CD4-positive, alpha-beta T cell treated with Interleukin-17A for 1 hour (primary cell): Measurements from ENCODE around the gene WNT9A.

Experiments used
- DNase-seq: peaks from one replicate; pipeline ENCODE4 v3.0.0-alpha.2; 2020

The WNT9A gene

GRCh38 chr1:227954163-227954850 is 6.6 kb upstream of the WNT9A start:
- DNase-seq: no peak

DNA sequence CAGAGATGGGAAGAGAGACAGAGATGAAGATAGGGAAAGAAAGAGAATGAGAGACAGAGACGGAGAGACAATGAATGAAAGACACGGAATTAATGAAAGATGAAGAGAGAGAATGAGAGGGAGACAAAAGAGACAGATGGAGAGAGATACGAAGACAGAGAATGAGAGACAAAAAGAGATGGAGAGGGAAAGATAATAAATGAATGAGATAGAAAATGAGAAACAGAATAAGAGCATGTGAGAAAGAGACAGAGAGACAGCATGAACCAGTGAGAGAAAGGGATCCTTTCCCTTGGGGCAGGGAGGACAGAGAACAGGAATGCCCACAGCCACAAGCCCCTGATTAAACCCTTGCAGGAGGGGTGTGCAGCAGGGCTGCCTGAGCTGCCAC is 5.3 kb upstream of the WNT9A start:
- DNase-seq: no peak

- DNase-seq: no peak
Measured at GRCh38 chr1:227952374-227953021, 4.8 kb upstream of the WNT9A start.

DNA sequence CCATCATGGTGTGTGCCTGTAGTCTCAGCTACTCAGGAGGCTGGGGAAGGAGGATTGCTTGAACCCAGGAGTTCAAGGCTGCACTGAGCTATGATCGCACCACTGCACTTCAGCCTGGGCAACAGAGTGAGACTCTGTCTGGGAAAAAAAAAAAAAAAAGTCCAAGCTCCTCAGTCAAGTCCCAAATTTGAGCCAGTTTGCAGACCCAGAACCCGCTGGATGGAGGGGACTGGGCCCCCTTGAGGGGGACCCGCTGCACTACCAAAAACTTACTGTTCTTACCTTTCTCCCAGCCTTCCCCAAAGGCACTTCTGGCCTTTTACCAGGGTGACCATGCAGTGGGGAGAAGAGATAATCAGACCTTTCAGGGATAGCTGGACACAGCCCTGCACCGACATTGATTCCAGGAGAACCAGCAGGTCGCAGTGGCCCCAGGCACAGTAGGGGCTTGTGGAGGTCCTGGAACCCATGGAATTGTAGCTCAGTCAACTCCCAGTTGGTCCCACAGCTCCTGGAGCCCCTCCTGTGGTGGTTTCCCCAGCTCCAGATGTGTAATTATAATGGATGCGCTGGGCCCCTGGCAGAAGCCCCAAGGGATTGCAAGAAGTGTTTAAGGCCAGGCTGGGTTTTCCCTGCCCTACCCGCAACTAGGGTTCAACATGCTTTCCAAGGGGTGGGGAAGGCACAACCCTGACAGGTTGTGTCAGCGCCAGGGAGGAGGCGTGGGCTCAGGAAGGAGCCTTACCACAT is 4.1 kb upstream of the WNT9A start:
- no peak for DNase-seq

DNA sequence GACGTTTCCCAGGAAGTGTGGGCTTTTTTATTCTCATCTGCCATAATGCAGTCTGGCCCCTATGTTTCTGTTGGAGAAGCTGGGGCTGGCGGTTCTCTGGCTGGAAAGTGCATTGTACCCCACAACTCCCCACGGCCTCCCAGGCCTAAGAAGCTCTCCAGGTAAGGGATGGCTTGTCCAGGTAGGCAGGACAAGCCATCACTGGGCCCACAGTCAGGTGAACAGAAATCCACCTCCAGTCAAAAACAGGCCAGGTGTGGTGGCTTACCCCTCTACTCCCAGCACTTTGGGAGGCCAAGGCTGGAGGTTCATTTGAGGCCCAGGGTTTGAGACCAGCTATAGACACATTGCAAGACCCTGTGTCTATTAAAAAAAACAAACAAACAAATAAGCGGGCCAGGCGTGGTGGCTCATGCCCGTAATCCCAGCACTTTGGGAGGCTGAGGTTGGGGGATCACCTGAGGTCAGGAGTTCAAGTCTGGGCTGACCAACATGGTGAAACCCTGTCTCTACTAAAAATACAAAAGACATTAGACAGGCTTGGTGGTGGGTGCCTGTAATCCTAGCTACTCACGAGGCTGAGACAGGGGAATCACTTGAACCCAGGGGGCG is 3.1 kb upstream of the WNT9A start:
- no peak for DNase-seq

DNA sequence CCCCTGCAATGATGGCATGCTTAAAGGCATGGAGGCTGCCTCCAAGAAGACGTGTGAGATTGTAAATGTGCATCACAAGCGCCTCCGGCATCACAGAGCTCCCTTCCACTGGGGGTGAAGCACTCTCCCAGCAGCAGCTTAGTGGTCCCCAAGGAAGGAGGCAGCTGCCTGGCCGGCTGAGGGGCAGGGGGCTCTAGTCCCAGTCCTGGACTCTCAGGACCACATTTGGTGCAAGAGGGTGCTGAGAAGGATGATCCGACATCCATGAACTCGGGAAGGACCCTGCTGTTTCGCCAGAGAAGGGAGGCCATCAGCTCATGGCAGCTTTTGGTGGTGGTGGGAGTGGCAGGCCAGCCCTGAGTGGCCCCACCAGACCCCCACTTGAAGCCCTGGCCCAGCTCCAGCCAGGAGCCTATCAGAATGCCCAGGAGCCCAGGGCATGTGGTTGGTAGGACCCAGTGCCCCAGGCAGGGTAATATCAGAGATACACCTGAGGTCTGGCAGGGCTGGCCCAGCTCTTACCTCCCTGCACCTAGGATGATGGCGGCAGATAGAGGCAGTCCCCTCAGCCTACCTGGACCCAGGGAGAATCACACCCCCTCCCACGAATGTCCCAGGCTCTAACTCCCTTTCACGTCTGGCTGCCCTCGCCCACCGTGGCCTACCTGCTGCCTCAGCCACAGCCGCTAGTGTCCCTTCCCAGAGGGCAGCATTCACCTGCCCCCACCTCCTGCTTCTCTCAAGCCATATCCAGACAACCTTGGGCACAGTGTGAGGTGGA is 2.4 kb upstream of the WNT9A start:
- no peak for DNase-seq

DNA sequence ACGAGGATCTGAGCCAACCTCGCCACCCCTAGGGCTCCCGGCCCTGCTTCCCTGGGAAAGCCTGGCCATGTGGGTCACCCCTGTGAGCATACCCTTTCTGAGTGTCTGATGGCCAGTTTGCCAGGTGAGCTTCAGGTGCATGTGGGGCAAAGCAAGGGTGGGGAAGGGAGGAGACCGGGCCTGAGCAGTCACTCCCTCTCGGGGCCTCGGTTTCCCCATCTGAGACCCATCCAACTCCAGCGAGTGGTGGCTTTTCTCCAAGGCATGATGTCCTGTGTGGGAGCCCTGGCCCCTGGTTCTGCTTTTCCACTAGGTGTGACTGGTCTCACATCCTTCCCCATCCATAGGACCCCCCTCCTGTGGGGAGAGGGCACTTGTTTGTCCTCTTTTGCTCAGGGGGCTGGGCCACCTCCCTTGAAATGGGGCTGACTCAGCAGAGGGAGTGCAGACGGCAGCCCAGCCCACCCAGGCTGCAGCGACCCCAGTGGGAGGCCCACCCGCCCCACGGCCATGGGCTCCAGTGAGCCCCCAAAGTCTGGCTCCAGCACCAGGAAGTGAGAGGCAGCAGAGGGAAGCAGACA is 1.7 kb upstream of the WNT9A start:
- no peak for DNase-seq

DNA sequence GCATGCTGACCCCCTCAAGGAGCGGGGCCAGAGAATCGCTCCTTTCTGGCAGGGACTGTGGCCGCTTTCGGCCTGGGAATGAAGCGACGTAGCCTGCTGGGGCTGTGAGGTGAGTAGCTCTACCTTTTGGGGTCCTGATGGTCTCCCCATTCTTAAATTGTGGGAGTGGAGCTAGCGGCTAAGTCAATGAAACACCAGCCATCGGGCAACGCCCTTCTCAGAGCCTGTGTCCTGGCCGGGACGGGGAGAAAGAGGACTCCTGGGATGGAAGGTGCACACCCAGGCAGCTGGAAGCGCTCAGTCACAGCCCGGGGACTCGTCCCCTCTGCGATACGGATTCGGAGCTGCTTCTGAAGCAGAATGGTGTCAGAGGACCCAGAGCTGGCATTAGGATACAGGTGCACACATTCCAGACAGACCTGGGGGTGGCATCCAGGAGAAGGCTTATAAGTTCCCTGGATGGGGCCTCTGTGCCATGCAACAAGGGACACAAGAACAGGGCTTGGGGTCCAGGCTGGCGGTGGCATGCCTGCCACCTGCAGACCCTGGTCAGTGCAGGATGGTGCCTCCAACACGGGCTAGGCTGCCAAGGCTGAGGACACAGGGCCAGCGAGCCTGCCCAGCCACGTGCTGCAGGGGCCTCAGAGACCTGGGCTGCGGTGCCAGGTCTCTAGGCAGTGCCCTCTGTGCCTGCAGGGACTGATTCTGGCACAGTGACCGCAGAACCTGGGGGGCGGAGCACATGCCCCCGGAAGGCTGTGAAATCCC is 945 bp upstream of the WNT9A start:
- no peak for DNase-seq

DNA sequence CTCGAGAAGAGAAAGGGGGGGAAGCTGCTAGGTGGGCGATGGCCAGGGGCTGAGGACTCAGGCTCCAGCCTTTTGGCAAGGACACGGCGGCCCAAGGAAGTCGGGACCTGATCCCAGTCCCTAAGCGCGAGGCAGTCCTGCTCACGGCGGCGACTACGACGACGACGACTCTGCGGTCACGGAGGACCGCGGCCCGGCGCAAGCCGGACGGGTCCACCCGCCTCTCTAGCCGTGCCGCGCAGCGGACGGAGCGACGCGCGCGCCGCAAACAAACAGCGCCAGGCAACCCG is 401 bp downstream of the WNT9A start:
- DNase-seq: no peak

DNA sequence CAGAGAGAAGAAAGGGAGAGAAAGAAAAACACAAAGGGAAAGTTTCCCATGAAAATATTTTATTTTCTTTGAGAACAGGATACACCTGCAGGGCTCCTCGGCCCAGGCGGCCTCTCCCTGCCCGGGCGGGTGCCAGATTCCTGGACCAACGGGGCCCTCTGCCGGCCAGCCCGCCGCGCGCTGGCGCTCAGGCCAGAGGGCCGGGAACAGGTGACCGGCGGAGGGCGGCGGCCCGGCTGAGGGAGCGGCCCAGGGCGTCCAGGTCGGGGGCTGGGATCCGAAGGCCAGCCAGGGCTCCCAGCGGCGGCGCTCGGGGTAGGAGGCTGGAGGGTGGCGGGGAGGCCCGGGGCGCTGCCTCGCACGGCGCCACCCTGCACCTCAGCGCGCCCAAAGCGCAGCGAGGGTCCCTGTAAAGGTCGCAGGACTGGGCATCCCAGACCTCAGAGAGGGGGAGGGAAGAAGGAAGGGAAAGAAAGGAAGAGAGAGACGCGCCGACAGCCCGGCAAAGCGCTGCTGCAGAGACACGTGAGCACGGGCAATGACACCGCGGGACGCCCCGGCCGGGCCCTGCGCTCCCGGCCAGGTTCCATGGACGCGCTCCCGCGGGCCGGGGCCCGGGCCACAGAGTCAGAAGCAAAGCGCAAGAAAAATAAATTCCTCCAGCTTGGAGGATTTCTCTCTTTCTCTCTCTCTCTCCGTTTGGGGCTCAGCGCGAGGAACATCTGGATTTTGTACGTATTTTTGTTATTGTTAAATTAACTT is 927 bp downstream of the WNT9A start:
- DNase-seq: peak; percentile 63

DNA sequence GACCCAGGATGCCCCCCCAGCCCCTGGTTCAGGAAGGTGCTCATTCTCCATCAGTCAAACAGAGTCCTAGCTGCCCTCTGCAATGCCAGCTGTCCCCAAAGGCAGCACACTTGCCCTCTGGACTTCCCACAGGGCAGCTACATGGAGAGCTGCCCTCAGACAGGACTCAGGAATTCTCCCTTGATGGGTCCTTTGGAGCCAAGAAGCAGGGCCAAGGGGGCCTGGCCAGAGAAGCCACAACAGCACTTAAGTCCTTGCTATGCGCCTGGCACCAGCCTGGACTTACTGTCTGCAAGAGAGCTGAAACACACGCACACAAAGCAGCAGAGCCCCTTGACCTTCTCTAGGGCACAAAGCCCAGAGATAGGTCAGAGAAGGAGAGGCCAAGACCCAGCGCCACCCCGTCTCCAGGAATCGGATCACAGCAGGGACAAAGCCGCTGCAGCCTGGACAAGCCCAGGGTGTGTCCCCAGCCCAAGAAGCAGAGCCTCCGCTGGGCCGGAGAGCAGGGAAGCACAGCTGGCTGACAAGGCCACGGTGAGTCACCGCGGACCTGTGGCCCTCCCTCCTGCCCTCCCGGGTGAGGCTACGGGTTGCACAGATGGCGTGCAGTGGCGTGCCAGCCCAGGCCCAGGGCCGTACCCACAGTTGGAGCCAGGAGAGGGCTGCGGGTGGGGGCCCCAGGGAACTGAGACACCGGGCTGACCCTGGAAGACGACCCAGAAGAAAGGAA is 1.7 kb downstream of the WNT9A start:
- no peak for DNase-seq

DNA sequence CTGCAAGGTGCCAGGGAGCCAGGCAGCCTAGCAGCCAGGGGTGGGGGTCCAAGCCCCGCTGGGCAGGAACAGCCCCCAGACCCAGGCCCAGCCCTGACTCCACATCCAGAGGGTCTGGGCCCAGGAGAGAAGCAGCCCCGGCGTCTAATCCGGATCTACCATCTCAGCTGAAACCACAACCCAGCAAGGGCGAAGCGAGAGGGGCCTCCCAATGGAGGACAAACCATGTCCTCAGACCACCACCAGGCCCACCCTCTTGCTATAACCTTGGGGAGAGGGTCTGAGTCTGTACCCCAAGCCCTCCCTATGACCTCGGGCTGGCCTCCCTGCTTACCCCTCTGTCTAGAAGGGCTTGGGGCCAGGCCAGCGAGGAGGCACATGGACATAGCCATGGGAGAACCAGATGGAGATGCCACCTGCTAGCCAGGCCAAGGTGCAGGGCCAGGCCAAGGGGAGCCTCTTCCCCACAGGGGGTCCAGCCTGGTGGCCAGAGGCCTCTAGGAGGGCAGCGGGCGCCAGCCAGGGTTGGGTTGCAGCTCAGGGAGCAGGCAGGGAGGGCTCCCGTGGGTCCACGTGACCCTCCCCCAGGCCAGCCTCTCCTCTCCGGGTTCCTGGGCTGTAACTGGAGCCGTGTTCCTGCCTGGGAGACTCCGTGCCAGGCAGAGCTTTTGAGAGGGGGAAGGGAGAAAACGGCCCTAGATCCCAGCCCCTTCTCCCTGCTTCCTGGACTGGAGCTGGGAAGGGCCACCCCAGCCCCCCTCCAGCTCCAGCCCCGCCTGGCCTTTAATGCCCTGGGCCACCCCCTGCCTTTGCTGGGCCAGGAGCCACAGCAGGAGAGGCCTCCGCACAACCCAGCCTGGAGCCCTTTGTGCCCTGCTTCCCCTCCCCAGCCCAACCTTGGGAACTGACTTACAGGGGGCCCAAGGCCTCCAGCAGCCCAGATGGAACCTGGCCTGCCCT is 2.5 kb downstream of the WNT9A start:
- no peak for DNase-seq

- DNase-seq: no peak
Measured at GRCh38 chr1:227944090-227944930, 3.4 kb downstream of the WNT9A start.

DNA sequence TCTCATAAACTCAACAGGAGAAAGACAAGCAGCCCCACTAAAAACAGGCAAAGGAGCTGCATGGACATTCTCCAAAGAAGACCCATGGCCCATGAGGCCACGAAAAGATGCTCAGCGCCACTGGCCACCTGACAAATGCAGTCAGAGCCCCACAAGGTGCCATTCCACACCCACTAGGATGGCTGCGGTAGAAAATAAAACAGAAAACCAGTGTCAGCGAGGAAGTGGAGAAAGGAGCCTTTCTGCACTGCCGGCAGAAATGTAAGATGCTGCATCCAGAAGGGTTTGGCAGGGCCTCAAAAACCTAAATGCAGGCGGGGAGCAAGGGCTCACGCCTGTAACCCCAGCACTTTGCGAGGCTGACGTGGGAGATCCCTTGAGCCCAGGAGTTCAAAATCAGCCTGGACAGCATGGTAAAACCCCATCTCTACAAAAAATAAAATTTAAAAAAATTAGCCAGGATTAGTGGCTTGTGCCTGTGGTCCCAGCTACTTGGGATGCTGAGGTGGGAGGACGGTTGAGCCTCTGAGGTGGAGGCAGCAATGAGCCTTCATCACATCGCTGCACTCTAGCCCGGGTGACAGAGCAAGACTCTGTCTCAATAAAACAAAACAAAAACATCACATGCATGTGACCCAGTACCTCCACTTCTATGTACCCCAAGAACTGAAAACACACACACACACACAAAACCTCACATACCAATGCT is 4.2 kb downstream of the WNT9A start:
- no peak for DNase-seq

DNA sequence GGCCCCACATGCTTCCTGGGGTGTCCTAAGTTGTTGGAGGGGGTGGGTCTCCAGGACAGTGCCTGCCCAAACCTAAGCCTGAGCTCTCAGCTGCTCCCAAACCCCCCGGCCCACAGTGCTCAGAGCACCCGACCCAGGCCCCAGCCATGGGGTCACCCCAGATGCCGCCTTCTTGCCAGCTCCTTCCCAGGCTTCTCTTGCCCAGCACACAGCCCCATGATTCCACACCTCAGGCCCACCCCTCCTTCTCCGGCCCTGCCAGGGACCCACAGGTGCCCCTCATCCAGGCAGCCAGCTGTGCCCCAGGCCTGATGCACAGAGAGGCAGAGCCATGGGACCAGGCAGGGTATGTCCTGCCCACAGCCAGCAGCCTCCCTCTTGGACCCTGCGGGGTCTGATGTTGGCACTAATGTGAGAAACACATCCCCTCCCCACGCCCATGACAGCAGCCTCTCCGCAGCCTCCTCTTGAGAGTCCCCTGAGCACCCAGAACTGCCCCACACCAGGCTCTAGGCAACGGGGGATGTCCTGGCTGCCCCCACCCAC is 4.9 kb downstream of the WNT9A start:
- no peak for DNase-seq

- DNase-seq: no peak
Measured at GRCh38 chr1:227942021-227942715, 5.6 kb downstream of the WNT9A start.
